SK-N-MC (cell line): ENCODE results near the gene ARHGAP23.

ENCODE experiments used
- EZH2 ChIP-seq: fragments of 200-600 bp; sonication (generic); IDR thresholded peaks from one replicate; pipeline ENCODE4 v1.6.1; 2017; ENCODE audit warnings: antibody characterized with exemption
- FOXP2 ChIP-seq: optimal IDR thresholded peaks from 2 replicates; pipeline ENCODE3; 2011; ENCODE audit warnings: mild to moderate bottlenecking, moderate library complexity; ENCODE audit not compliant: insufficient read depth; ENCODE audit errors: extremely low read length, control extremely low read depth
- POLR2AphosphoS5 ChIP-seq: IDR thresholded peaks from 2 replicates; pipeline ENCODE4 v1.6.1; 2012; ENCODE audit warnings: mild to moderate bottlenecking, low read depth, low read length, borderline replicate concordance

DNA sequence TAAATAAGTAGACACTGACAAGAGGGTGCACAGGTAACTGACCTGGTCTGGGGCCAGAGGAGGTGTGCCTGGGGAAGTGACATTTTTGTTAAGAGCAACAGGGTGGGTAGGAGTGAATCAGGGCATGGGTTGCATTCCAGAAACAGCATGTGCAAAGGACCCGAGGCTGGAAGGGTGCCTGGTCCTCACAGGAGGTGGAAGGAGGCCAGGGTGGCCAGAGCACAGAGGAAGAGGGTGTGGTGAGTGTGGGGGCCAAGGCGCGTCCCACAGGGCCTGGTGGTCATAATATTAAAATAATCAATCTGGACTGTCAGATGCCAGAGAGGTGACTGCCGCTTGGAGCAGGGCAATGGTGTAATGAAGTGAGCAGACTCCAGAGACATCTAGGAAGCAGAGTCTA is 14.3 kb downstream of the ARHGAP23 start:
- TF ChIP-seq FOXP2 (no peak), POLR2AphosphoS5 (no peak), EZH2 (no peak)
